ENCODE data around the gene RAB21.
A peak's percentile ranks its signal among the peaks of the same experiment; 100 is the strongest.

Gene RAB21, protein sequence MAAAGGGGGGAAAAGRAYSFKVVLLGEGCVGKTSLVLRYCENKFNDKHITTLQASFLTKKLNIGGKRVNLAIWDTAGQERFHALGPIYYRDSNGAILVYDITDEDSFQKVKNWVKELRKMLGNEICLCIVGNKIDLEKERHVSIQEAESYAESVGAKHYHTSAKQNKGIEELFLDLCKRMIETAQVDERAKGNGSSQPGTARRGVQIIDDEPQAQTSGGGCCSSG

GRCh38 chr12:71754461-71755145 lies at the start of gene RAB21:
RAB21 (plus strand) TSS chr12:71754863; CDS start chr12:71755130, 267 bp downstream.
- peak; percentile 98 for DNase-seq

DNA sequence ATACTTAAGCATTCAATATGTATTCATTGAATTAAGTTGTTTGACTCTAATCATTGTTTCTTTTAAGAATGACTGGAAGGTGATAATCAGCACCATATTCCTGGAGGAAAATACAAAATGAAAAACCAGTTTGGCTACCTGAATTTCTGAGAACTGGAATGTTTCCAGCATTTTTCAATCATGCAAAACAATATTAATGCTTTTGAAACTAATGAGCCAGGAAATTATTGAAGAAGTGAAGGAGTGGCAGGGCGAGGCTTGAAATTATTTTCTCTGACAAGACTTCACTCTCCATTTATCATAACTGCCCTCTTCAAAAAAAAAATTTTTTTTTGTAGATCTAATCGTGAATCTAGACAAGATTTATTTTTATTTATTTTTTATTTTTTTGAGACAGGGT lies 49.7 kb upstream of the RAB21 start:
- DNase-seq, result no peak

DNA sequence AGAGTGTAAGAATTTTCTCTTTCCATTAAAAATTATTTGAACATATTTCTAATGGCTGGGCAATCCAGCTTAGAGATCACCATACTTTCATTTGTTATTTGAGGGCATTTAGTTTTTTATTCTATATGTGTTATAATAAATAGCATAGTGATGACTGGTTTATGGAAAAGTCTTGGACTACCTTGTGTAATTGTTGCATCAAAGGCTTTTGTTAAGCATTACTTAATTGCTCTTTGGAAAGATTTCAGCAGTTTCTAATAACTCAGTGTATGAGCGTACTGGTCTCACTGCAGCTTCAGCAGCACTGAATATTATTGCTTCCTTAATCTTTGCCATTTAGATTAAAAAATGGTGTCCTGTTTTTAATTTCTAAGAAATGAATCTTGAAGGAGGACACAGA lies 46.0 kb upstream of the RAB21 start:
- no peak for DNase-seq

DNA sequence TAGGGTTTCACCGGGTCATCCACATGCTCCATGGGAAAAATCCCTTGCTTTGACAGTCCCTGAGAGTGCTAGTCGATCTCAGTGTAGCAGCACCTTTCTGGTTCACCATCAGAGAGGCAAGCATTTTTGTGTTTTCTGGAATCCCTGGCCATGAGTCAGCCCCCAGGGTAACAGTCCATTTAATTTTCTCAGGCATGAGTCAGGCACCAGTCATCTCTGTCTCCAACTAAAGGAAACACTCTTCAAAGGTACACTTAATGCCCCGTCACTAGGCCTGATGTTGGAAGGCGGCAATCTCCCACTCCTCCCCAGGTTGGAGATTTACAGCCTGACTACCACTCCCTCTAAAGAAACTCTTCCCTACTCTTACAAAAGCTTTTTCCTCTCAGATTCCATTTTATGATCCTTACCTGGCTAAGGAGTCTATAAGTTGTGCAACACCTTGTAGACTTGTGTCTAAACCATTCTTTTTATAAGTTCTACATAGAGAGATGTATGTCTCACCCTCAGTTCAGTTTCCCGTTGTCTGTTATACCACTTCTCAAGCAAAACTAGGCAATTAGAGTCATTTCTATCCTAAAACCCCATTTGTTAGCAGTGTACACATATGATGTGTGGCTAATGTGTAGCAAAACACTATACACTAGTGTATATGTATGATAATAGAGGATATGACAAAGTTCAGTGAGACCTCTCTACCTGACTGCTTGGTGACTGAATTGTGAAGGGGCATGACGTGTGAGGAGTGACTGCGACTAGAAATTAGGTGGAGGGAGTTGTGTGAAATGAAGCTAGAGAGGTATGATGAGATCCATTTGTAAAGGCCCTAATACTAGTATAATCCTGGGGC lies 44.2 kb upstream of the RAB21 start:
- DNase-seq, result no peak

- DNase-seq, result no peak
Measured at GRCh38 chr12:71718611-71719010, 36.1 kb upstream of the RAB21 start.

DNA sequence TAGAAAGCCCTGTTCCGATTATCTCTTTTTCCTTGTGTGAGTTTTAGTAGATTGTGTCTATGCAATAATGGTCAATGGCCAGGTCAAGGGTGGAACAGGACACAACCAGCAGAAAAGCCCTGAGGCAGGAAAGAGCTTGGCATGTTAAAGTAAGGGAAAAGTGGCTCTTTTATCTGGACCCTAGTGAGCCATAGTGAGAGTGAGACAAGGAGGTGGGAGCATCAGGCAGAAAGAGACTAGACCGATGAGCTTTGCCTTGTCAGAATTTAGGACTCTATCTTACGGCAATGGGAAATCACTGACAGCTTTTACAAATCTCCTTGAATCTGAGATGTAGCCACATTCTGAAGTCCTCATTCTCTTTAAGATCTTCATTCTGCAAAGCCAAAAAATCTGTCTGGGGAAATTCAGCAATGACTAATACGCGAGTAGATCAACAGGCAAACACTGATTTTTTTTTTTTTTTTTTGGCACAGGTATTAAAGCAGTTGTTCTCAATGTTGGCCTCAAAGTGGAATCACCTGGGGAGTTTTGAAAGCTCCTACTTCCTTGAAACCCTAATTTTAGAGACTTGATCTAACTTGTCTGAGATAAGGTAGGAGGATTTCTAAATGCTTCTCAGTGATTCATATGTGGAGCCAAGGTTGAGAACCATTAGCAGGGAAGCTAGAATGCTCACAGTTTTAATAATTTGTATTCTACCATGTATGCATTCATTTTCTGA lies 34.9 kb upstream of the RAB21 start:
- DNase-seq, result no peak

DNA sequence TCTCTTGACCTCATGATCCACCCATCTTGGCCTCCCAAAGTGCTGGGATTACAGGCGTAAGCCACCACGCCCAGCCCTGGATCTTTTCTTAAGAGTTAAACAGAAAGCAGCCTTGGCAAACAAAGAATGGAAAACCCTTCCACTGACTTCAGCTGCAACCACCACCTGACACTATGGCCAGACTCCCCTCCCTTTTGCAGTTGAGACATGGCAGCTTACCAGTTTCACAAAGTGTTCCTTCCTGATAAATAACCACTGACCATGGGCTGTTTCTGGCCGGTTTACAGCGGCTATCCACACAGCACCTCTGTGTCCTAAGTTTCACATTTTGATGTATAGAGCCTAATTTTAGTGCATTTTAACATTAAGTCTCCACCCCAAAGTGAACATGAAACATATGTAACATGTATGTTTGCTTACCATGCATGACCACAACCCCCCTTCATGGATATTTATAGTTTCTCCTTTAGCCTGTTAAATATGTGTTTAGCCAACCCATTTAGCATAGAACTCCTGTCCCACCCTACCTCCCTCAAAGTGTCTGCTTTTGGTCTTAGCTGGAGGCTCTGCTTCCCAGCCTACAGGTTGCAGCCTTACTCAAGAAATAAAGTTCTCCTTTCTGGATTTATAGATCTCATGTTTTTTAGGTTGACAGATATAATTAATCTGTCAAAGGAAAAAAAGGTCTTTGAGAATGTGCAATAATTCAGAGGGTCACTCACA lies 32.7 kb upstream of the RAB21 start:
- DNase-seq, result no peak

GRCh38 chr12:71725011-71725410 lies 29.7 kb upstream of the RAB21 start:
- no peak for DNase-seq

- no peak for DNase-seq
Measured at GRCh38 chr12:71726548-71726947, 28.1 kb upstream of the RAB21 start.

DNA sequence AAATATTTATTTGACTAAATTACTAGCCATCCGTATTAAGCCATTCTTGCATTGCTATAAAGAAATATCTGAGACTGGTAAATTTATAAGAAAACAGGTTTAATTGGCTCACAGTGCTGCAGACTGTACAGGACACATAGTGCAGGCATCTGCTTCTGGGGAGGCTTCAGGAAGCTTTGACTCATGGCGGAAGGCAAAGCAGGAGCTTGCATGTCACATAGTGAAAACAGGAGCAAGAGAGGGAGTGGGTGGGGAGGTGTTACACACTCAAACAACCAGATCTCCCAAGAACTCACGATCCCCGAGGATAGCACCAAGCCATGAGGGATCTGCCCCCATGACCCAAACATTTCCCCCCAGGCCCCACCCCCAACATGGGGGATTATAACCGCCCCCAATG lies 26.7 kb upstream of the RAB21 start:
- DNase-seq, result no peak

DNA sequence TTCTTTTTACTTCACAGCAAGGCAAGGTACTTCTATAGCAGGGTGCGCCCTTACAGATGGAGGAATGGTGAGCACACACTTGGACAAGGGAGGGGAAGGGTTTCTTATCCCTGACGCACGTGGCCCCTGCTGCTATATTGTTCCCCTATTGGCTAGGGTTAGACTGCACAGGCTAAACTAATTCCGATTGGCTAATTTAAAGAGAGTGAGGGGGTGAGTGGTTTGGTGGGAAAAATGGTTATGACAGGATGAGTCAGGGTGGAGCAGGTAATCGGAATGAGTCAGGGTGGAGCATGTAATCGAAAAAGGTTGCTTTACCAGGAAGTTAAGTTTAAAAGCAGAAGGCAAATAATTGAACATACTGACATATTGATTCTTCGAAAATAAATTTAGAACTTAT lies 23.7 kb upstream of the RAB21 start:
- DNase-seq, result no peak

- no peak for DNase-seq
Measured at GRCh38 chr12:71731439-71732356, 23.0 kb upstream of the RAB21 start.

- no peak for DNase-seq
Measured at GRCh38 chr12:71732357-71732712, 22.3 kb upstream of the RAB21 start.

DNA sequence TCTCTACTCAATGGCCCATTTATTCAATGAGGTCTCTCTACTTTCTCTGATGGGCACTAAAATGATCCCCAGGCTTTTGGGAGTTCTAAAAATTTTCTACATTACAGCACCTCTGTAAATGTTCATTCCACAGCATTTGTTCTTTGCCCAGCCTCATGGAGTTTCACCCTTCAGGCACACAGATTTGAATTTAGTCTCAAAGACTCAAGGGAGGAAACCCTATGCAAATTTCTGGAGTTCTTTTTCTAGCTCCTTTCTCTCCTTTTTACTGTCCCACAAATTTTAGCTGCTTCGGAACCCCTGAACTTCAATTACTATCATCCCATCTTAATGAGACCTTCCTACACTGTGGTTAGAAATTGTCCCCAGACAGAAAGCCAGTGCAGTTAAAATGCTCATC lies 17.5 kb upstream of the RAB21 start:
- no peak for DNase-seq

GRCh38 chr12:71742998-71743397 lies 11.7 kb upstream of the RAB21 start:
- DNase-seq, result no peak

DNA sequence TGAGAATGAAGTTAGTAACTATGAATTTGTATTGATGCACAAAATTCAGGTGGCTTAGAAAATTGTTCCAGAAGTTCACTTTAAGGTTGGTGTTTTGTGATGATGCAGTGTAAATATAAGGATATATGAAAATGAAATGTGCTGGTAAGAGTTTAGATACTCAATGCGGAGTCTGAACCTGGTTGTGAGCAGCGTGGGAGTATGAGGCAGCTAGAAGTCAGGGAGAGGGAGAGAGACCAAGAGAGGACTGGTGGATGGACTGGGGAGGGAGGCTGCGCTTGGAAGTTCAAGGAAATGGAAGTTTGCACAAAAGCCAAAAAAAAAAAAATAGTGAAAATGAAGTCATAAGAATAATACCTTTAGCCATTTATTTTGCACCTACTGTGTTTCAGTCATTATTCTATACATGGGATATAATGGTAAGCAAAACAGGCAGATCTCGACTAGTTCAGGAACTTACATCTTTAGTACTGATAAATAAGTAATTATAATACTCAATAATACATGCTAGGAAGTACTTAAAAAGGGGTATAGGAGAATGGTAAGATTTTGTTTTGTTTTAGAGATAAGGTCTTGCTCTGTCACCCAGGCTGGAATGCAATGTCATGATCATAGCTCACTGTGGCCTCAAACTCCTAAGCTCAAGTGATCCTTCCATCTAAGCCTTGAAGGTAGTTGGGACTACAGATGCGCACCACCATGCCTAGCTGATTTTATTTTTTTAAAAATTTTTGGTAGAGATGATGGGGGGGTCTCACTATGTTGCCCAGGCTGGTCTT lies 10.0 kb upstream of the RAB21 start:
- no peak for DNase-seq

GRCh38 chr12:71746974-71747611 lies 7.6 kb upstream of the RAB21 start:
- peak; percentile 34 for DNase-seq

DNA sequence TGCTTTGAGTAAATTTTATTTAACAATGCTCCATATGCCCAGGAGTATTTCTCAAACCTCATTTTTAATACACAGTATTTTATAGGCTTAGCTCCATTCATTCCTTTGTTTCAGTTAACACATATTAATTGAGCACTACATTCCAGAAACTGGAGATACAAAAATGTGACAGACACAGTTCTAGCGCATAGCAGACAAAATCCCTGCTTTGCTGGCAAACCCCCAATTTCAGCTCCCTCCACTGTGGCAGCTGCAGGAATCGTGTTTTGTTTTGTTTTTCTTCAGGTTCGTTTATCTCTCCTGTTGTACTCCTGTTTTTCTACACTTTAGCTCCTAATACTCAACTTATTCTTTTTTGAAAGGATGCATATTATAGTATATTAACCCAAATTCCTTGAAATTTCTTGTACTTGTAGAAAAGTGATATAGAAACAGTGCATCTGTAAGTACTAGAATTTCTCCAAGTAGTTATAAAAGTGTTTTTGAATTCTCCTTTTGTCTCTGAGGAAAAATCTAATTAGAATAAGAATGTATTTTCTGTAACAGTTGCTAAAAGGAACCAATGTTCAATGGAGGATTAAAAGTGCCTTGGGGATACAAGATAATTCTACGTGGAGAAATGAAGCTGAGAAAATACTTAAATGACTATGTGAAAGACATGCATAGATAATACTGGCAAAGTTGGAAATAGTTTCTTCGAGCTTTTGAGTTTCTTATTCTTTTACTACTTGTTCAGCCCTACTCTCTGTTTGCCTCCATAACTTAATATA lies 6.4 kb upstream of the RAB21 start:
- no peak for DNase-seq

- no peak for DNase-seq
Measured at GRCh38 chr12:71749666-71750065, 5.0 kb upstream of the RAB21 start.

Data from right hindlimb (tissue), 1 donor.